DLD1 (cell line): Measurements from ENCODE around the gene BMPR1B.

Source experiments
- in situ Hi-C: cut with HindIII; loops from 2 replicates; pipeline ENCODE4 v1.10.0; 2017; ENCODE audit warnings: low sequenced_read_pairs

BMPR1B gene

DNA sequence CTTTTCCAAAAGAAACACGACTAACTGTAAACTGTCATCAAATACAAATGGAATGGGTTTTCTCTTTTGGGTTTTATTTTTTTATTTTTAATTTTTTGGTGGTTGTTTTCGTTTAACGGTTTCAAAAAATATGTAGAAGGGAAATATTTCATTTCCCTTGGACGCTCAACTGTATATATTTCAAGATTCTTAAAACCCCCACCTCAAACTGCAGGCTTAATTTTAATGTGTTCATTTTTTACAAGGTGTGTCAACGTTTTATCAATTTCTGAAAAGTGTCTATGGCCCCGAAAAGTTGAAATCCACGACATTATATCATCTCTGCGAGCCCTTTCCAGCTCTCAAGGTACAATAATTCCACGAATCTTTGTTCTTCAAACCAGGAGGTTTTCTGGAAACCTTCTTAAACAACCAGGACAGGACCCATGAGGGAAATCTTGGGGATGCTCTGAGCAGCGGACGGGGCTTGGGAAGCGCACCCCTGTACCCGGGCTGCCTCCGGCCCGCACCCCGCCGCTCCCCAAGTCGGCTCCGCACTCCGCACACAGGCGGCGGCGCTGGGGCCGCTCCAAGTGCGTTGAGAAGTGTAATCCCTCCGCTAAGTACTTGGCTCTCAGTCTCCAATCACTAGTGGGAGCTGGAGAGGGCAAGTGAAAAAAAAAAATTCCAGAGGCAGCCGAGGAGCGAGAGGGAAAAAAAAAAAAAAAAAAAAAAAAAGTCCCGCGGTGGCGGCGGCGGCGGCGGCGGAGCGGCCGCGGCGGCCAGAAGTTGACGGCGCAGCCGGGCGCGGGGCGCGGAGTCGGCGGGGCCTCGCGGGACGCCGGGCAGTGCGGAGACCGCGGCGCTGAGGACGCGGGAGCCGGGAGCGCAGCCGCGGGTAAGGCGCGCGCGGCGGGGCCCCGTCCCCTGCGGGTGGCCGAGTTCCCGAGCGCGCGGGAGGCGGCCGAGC, at the start of gene BMPR1B:
Gene BMPR1B (plus strand): TSS at position 764 of the 949 bp plus-strand sequence. CDS start 346,470 bp downstream, outside the sequence.
- in situ Hi-C loops = no loop called here

GRCh38 chr4:94711635-94712034, 46.1 kb upstream of the BMPR1B start:
- in situ Hi-C loops = no loop called here

GRCh38 chr4:94714365-94715160, 43.2 kb upstream of the BMPR1B start:
- in situ Hi-C loops = no loop called here

DNA sequence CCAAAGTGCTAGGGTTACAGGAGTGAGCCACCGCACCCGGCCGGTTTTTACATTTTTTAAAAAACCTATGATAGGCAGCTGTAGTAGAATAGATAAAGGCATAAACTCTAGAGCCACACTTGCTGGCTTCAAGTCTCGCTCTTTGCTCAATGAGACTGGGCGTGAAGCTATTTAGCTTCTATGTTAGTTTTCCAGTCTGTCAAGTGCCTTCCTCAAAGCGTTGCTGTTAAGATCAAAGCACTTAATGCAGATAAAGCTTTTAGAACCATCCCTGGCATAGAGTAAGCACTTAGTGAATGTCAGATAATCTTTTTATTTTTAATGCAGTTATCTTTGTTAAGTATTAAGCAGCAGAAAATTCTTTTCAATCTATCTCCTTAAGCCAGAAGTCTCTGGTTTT, 42.0 kb upstream of the BMPR1B start:
- in situ Hi-C loops = no loop called here

DNA sequence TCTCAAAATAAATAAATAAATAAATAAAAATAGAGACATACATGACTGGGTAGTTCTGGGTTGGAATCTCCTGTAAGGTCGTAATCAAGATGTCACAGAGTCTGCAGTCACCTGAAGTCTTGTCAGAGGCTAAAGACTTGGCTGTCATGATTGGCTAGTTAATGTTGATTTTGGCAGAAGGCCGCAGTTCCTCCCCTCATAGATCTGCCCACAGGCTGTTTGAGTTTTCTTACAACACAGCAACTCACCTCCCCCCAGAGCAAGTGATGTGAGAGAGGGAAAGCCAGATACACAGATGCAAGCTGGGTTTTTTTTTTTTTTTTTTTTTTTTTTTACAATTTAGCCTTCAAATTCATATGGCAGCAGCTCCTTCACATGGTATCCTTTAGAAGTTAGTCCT, 36.4 kb upstream of the BMPR1B start:
- in situ Hi-C loops = no loop called here

DNA sequence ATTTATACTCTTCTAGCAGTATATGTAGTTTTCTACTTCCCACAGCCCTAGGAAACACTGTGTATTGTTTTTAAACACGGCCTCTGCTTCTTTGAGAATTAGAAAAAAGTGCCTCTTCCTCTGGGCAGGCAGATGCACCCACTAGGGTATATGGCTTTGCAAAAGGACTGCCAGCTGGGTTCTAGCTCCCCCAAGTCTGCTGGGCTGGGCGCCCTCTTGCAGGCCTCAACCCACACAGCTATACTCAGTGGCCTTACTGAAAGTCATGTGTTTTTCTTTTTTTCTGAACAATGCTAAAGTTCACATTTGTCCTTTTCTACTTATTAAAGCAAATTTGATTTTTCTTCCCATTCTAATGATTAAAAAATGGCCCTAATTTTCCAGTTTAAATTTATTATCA, 35.5 kb upstream of the BMPR1B start:
- in situ Hi-C loops = no loop called here

DNA sequence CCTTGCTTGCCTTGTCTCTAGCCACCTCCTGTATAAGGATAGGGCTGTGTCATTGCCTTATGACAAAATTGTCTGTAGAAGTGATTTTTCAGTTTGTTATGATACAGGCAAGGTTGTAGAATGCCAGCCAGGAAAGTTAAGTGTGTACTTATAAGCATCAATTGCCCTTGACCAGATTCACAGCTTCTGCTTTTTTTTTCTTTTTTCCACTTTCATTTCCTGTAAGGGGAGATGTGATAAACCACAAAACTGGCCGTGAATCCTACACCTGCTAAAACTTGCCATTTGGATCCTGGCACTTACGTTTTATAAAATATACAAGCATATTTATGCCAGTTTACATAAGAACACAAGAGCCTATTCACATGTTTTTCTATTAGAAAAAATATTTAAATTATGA, 35.0 kb upstream of the BMPR1B start:
- in situ Hi-C loops = no loop called here

GRCh38 chr4:94724016-94724790, 33.6 kb upstream of the BMPR1B start:
- in situ Hi-C loops = no loop called here

GRCh38 chr4:94726524-94727123, 31.1 kb upstream of the BMPR1B start:
- in situ Hi-C loops = no loop called here

DNA sequence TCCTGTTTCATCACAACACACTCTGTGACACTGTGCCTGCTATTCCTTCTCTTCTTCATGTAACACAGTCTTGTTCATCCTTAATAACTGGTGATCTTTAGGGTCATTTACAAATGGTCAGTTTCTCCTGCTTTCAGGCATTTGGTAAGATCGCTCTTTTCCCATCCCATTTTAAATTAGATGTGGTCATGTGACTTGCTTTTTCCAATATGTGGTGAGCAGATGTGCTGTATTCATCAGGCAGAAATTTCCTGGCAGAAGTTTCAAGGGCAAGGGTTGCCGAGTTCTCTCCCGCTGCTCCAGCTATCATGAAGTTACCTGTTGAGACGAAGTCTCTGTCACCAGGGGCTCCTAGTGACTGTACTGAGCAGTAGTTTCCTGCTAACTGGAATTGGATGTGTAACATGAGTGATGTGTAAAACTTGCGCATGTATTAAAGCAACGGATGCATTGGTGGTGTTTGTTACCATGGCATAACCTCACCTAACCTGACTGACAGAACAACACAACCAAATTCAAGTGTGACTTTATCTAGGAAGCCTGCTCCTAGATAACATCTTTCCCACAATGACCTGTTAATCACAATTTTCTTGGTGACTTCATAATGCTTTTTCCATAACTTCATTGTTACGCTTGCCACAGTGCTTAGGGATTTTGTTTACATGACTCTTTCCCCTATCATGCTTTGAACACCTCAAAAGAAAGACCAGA, 29.5 kb upstream of the BMPR1B start:
- in situ Hi-C loops = no loop called here

- in situ Hi-C loops = no loop called here
These were observed 25.4 kb upstream of the BMPR1B start for GRCh38 chr4:94732358-94732698.

GRCh38 chr4:94739741-94740140, 18.0 kb upstream of the BMPR1B start:
- in situ Hi-C loops = no loop called here

DNA sequence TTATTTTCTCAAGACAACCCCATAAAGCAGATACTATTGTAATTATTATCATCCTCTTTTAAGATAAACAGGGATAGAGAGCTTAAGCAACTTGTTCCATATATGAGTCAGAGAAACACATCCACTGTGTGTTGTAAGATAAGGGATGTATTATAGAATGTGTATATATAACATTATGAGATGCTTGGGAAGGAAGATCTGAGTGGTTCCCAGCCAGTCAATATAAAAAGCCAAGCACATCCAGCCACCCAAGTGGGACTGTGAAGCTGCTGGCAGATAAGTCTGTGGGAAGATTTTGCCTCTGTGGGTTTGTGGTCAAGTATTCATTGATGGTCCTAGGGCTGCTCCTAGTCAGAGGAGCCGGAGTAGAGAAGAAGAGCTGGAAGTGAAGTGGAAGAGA, 16.5 kb upstream of the BMPR1B start:
- in situ Hi-C loops = no loop called here

GRCh38 chr4:94743838-94744237, 13.9 kb upstream of the BMPR1B start:
- in situ Hi-C loops = no loop called here

DNA sequence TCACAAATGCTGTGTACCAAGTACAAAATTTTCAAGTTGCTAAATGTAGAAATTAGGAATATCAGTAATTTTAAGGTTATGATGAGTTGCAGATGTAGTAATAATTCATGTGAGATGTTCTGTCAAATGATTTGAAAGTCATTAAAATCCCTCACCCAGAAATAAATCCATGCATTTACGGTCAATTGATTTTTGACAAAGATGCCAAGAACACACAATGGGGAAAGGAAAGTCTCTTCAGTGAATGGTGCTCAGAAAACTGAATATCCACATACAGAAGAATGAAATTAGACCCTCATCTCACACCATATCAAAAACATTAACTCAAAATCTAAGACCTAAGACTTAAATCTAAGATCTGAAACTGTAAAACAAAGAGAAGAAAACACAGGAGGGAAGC, 12.9 kb upstream of the BMPR1B start:
- in situ Hi-C loops = no loop called here

DNA sequence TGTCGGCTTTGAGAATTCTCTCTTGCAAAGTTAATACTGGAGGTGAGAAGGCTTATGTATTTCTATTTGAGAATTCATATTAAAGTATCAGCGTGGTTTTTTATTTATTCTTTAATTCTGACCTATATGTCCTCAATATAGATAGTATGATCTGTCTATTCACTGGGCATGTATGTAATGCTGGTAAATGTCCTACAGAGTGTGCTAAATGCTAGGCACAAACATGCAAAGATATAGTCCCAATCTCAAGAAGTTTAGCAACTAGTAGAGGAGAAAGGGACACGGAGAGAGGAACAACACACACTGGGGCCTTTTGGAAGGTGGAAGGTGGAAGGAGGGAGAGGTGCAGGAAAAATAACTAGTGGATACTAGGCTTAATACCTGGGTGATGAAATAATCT, 11.0 kb upstream of the BMPR1B start:
- in situ Hi-C loops = no loop called here

DNA sequence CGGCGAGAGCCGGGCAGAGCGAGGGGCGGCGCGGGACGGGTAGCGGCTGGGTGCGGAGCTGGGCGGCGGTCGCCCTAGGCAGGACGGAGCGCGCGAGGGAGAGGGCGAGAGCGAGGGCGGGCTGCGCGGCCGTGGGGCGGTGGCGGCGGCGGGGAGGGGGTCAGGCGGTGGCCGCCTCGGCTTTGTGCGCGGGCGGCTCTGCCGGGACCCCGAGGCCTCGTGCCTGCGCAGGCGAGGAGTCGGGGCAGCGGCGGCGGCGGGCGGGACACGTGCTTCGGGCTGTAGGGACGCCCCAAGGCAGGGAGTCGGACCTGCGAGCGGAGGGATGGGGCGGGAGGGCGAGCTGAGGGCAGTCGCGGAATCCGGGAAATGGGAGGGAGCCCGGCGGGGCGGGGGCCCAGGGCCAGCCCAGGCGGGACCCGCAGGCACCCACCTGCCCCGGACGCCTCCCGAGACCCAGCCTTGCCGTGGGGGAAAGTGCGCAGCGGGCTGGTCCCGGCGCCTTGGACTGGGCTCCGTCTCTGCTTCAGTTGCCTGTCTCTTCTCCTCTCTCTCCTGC, 465 bp downstream of the BMPR1B start:
- in situ Hi-C loops = no loop called here

DNA sequence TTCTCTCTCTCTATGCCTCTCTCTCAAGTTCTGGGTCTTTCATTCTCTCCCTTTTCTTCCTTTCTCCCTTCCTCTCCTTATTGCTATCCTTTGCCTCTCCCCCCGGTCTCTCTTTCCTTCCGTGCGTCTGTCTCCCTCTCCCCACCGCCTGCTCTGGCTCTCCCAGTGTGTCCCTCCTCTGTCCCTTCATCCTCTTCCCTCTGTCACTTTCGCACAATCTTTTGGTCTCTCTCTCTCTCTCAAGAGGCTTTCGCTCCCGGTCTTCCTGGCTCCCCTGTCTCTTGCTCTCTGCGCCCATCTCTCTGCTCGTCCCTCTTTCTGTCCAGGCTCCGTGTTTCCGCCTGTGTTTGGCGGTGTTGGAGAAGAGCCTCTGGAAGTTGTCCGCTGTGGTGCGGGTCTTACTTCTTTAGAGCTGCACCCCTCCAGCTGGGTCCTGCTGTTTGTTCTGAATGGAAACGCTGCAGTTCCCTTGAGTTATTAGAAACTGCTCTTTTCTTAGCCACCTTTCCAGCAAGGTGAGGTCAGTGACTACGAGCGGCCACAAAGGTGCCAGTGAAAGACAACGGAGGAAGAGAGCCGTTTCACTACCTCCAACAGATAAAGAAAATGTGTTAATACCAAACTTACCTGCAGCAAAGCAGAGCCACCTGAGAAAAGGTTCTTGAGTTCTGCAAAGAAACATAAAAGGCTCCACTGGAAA, 1.1 kb downstream of the BMPR1B start:
- in situ Hi-C loops = no loop called here

- in situ Hi-C loops = no loop called here
These were observed 2.0 kb downstream of the BMPR1B start for GRCh38 chr4:94759767-94760211.
